ENCODE data around the gene MRPL38. TPM values are rescaled to one million over a fixed set of nuclear protein-coding genes. Genes with fewer than 3 reads are reported as not detected.
A peak's percentile ranks its signal among the peaks of the same experiment; 100 is the strongest.

Gene MRPL38
- total RNA-seq, 1 donor from 2014 or later: 111 TPM

GRCh38 chr17:75942473-75942872 lies 37.8 kb upstream of the MRPL38 start:
- Mint-ChIP-seq H3K4me3 (peak overlapping the region; percentile 74), H3K36me3 (ENCODE audit: low read depth) (peaks cover 2% of the 10 kb centered on the region), H3K9me3 (no peaks in the 10 kb centered on the region), H3K27ac (ENCODE audit: unreplicated experiment) (no peak overlapping the region), H3K27me3 (ENCODE audit: low read depth) (no peaks in the 10 kb centered on the region), H3K4me1 (peaks cover 15% of the 10 kb centered on the region)
- no peak for TF ChIP-seq CTCF (conservative IDR thresholded peaks at IDR 0.05)
- DNase-seq (ENCODE audit: low read depth, low spot score): no peak

- Mint-ChIP-seq H3K4me3 (peak overlapping the region; percentile 93), H3K9me3 (no peaks in the 10 kb centered on the region), H3K4me1 (peaks cover 15% of the 10 kb centered on the region), H3K36me3 (ENCODE audit: low read depth) (peaks cover 2% of the 10 kb centered on the region), H3K27me3 (ENCODE audit: low read depth) (no peaks in the 10 kb centered on the region), H3K27ac (ENCODE audit: unreplicated experiment) (peak overlapping the region; percentile 53)
- no peak for DNase-seq (ENCODE audit: low read depth, low spot score)
- TF ChIP-seq CTCF (conservative IDR thresholded peaks at IDR 0.05): no peak
These were observed 36.7 kb upstream of the MRPL38 start for GRCh38 chr17:75941442-75941819.

DNA sequence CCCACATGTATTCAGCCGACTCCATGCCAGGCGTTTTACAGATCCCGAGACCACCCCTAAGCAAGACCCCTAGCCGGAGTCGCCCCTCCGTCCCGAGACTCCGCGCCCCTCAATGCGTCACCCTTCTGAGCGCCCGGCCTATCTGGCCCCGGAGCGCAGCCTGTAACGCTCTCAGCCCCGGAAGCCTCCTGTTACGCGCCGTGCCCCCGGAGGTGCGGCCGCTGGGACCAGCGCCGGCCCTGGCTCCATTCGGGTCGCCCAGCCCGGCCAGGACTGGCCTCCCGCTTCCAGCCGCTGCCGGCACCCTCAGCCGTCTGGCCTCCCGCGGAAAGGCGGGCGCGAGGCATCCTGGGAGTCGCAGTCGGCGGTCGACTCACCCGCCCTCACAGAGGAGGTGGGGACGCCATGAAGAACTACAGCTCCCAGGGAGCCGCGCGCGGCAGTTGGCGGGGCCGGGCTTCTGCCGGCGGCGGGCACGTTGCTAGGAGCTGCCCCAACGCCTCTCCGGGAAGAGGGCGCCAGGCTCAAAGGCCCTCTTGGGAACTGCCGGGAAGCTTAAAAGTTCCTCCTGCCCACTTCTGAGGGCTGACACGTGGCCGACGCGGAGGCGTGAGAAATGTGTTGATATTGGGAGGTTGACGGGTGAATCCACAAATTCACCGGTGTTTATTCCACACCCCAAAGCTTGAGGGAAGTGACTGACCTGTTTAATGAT lies 36.2 kb upstream of the MRPL38 start, which contains the start of gene FBF1:
FBF1 (minus strand) TSS at position 316 of the 715 bp plus-strand sequence. CDS start 2,893 bp downstream, outside the sequence.
- TF ChIP-seq CTCF (conservative IDR thresholded peaks at IDR 0.05): no peak
- Mint-ChIP-seq H3K36me3 (ENCODE audit: low read depth) (peaks cover 2% of the 10 kb centered on the region), H3K27me3 (ENCODE audit: low read depth) (no peaks in the 10 kb centered on the region), H3K4me1 (peaks cover 15% of the 10 kb centered on the region), H3K27ac (ENCODE audit: unreplicated experiment) (peak within 1 kb of the TSS; percentile 84), H3K9me3 (no peaks in the 10 kb centered on the region), H3K4me3 (peak within 1 kb of the TSS; percentile 93)
- peak; percentile 90 for DNase-seq (ENCODE audit: low read depth, low spot score)

- Mint-ChIP-seq H3K4me1 (peaks cover 15% of the 10 kb centered on the region), H3K36me3 (ENCODE audit: low read depth) (peaks cover 3% of the 10 kb centered on the region), H3K27me3 (ENCODE audit: low read depth) (no peaks in the 10 kb centered on the region), H3K9me3 (no peaks in the 10 kb centered on the region), H3K4me3 (peak overlapping the region; percentile 18), H3K27ac (ENCODE audit: unreplicated experiment) (no peak overlapping the region)
- DNase-seq (ENCODE audit: low read depth, low spot score): no peak
- no peak for TF ChIP-seq CTCF (conservative IDR thresholded peaks at IDR 0.05)
These were observed 33.0 kb upstream of the MRPL38 start for GRCh38 chr17:75937652-75938051.

DNA sequence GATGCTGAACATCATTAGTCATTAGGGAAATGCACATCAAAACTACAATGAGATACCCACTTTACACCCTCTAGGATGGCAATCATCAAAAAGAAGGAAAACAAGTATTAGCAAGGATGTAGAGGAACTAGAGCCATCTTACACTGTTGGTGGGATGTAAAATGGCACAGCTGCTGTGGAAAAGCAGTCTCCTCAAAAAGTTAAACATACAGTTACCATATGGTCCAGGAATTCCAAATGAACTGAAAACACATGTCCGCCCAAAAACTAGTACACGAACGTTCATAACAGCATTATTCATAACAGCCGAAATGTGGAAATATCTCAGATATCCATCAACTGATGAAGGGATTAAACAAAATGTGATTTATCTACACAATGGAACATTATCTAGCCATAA lies 29.1 kb upstream of the MRPL38 start:
- Mint-ChIP-seq H3K36me3 (ENCODE audit: low read depth) (peaks cover 3% of the 10 kb centered on the region), H3K27me3 (ENCODE audit: low read depth) (no peaks in the 10 kb centered on the region), H3K27ac (ENCODE audit: unreplicated experiment) (no peak overlapping the region), H3K4me1 (no peaks in the 10 kb centered on the region), H3K9me3 (no peaks in the 10 kb centered on the region), H3K4me3 (no peak overlapping the region)
- no peak for DNase-seq (ENCODE audit: low read depth, low spot score)
- no peak for TF ChIP-seq CTCF (conservative IDR thresholded peaks at IDR 0.05)
